NCI-H2107 treated with DMSO at 0.1 percent for 48 hours (cell line): ENCODE results near the gene SERAC1.

Experiments
- DNase-seq: peaks from one replicate; lab custom pipeline; 2025; ENCODE audit not compliant: unreplicated experiment; lab: John Stamatoyannopoulos, UW

SERAC1 gene

GRCh38 chr6:158080849-158081656 lies 87.0 kb downstream of the SERAC1 start:
- DNase-seq: no peak

- DNase-seq: no peak
These were observed 89.7 kb downstream of the SERAC1 start for GRCh38 chr6:158078320-158078719.

GRCh38 chr6:158077676-158078075 lies 90.4 kb downstream of the SERAC1 start:
- DNase-seq: no peak

GRCh38 chr6:158076548-158076947 lies 91.5 kb downstream of the SERAC1 start:
- DNase-seq: no peak

GRCh38 chr6:158073776-158074175 lies 94.3 kb downstream of the SERAC1 start:
- DNase-seq: no peak

- peak; percentile 46 for DNase-seq
These were observed 95.9 kb downstream of the SERAC1 start for GRCh38 chr6:158072083-158072721.

- no peak for DNase-seq
These were observed 96.7 kb downstream of the SERAC1 start for GRCh38 chr6:158071121-158072082.

GRCh38 chr6:158070513-158070912 lies 97.5 kb downstream of the SERAC1 start:
- DNase-seq: no peak

GRCh38 chr6:158069800-158070195 lies 98.3 kb downstream of the SERAC1 start:
- no peak for DNase-seq

GRCh38 chr6:158068893-158069799 lies 98.9 kb downstream of the SERAC1 start:
- DNase-seq: peak; percentile 84

GRCh38 chr6:158068156-158068892 lies 99.7 kb downstream of the SERAC1 start:
- no peak for DNase-seq

GRCh38 chr6:158067436-158068015 lies 100.5 kb downstream of the SERAC1 start:
- DNase-seq: no peak

GRCh38 chr6:158066136-158066781 lies 101.8 kb downstream of the SERAC1 start:
- DNase-seq: no peak

GRCh38 chr6:158064725-158065251 lies 103.3 kb downstream of the SERAC1 start:
- DNase-seq: no peak

GRCh38 chr6:158063736-158064135 lies 104.3 kb downstream of the SERAC1 start:
- no peak for DNase-seq

- no peak for DNase-seq
These were observed 106.2 kb downstream of the SERAC1 start for GRCh38 chr6:158061709-158062461.

- no peak for DNase-seq
These were observed 106.7 kb downstream of the SERAC1 start for GRCh38 chr6:158061361-158061708.
